Fibroblast of the conjunctiva (primary cell): ENCODE data around the gene IDH3G.

Experiments used
- DNase-seq: peaks from one replicate; pipeline ENCODE4 v3.0.0-alpha.2; 2010; ENCODE audit warnings: low read depth

The IDH3G gene

GRCh38 chrX:153773741-153774575, 20.2 kb downstream of the IDH3G start:
- DNase-seq = no peak

- DNase-seq = no peak
Measured at GRCh38 chrX:153773218-153773611, 21.0 kb downstream of the IDH3G start.

- DNase-seq = no peak
Measured at GRCh38 chrX:153772316-153773217, 21.6 kb downstream of the IDH3G start.

- DNase-seq = no peak
Measured at GRCh38 chrX:153771415-153772315, 22.5 kb downstream of the IDH3G start.

GRCh38 chrX:153770601-153771414, 23.4 kb downstream of the IDH3G start:
- no peak for DNase-seq

DNA sequence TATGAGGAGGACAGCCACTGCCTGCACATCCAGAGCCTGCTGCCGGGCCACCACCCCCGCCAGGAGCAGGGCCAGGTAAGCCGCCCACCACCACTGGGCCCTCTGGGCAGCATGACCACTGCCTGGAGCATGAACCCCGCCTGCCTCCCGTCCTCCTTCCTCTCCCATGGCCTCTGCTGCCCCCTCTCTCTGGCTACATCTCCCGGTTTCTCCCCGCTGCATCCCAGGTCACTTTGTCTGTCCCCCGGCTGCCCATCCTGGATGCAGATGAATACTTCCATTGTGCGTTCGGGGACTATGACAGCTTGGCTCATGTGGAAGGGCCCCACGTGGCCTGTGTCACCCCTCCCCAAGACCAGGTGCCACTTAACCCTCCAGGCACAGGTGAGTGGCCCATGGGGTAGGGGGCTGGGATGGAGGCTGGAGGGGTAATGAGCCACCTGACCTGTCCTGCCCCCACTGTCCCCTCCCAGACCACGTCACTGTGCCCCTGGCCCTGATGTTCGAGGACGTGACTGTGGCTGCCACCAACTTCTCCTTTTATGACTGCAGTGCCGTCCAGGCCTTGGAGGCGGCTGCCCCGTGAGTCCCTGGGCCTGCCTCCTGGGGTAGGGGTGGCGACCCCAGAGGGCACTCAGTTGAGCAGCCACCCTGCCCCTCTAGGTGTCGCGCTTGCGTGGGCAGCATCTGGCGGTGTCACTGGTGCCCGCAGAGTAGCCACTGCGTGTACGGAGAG, 24.1 kb downstream of the IDH3G start:
- DNase-seq = no peak

DNA sequence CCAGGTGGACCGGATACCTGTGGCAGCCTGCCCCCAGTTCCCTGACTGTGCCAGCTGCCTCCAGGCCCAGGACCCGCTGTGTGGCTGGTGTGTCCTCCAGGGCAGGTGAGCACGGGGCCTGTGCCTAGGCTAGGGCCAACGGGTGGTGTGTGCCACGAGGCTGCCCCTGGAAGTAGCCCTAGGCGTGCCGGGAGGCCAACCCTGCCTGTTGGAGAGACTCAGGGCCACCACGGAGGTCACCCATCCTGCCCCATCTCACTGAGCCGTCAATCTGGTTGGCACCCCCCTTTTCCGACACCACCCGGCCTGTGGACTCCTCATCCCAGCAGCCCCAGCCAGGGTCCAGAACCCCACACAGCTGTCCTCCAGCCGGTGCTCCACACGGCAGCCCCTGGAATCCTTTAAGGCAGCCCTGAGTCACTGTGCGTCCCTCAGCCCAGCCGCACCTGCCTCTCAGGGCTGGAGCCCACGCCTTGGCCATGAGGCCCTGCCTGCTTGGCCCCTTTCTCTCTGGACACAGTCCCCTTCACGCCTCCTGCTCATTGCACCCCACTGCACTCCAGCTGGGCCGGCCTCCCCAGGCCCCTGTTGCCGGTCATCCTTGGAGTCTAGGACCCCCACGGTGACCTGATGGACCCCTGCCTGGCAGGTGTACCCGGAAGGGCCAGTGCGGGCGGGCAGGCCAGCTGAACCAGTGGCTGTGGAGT, 24.9 kb downstream of the IDH3G start:
- DNase-seq = no peak

- no peak for DNase-seq
Measured at GRCh38 chrX:153768311-153769157, 25.6 kb downstream of the IDH3G start.

DNA sequence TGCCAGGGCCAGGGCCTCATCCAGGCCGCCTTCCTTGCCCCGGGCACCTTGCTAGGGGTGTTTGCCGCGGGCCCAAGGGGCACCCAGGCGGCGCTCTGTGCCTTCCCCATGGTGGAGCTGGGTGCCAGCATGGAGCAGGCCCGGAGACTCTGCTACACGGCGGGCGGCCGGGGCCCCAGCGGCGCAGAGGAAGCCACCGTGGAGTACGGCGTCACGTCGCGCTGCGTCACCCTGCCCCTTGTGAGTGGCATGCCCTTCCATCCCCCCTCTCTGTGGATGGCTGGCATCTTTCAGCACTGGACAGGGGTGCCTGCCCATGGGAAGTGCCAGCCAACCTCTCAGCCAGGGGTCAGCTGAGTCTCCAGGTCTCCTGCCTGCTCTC, 26.5 kb downstream of the IDH3G start:
- DNase-seq = no peak

GRCh38 chrX:153766871-153767673, 27.1 kb downstream of the IDH3G start:
- DNase-seq = no peak

- DNase-seq = peak; percentile 31
Measured at GRCh38 chrX:153766098-153766817, 27.9 kb downstream of the IDH3G start.

- no peak for DNase-seq
Measured at GRCh38 chrX:153765138-153766079, 28.8 kb downstream of the IDH3G start.

DNA sequence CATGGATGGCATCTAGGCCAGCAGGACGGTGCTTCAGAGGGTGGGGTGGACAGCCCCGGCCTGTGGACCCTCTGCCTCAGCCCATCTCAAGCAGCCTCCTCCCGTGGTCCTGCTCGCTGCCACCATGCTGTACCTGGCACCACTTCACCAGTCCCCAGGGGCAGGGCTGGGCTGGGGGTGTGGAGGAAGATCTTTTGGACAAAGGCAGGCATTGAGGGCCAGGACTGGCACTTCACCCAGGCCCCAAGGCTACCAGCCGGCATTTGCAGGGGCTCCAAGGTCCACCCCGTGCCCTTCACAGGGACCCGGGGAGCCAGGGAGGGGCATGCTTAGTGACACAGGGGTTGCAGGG, 29.4 kb downstream of the IDH3G start:
- no peak for DNase-seq

GRCh38 chrX:153763989-153764755, 30.0 kb downstream of the IDH3G start, which contains the start of gene PLXNB3:
Gene PLXNB3 (plus strand): TSS chrX:153764249. CDS start chrX:153765536, 1,287 bp downstream.
- DNase-seq = peak; percentile 41

- no peak for DNase-seq
Measured at GRCh38 chrX:153763298-153763932, 30.8 kb downstream of the IDH3G start.
